ENCODE results near the gene PRR14. TPM values are rescaled to one million over a fixed set of nuclear protein-coding genes. Genes with fewer than 3 reads are reported as not detected.
"Not testable (repeated sequence)": the region's sequence is repeated elsewhere in the genome, so short reads cannot be mapped to it uniquely, and the experiment has no call there.

PRR14 gene
- total RNA-seq, 4 donors from 2014 or later = 21.7 to 49.2 (median 41.8) TPM

- Histone ChIP-seq H3K4me1 (peaks cover 0 to 29% (median 14%) of the 10 kb centered on the region in 3 donors), H3K36me3 (peaks cover 9 to 63% of the 10 kb centered on the region in 2 donors), H3K4me3 (no peak overlapping the region), H3K27ac (no peak overlapping the region), H3K27me3 (no peaks in the 10 kb centered on the region), H3K9me3 (no peaks in the 10 kb centered on the region)
- ATAC-seq = no peak
- no peak for TF ChIP-seq POLR2A (IDR thresholded peaks at IDR 0.05)
- no peak for TF ChIP-seq CTCF (IDR thresholded peaks at IDR 0.05)
- TF ChIP-seq POLR2AphosphoS5 (IDR thresholded peaks at IDR 0.05) = no peak
- TF ChIP-seq EP300 (IDR thresholded peaks at IDR 0.05) = no peak
- WGBS, 2 donors (ENCODE audit: low coverage in 1 of 2) = 83 to 86% methylated on average over 2 to 5 of the region's 5 CpGs
Measured at GRCh38 chr16:30700971-30701370, 50.2 kb downstream of the PRR14 start.

GRCh38 chr16:30703071-30703470, 52.3 kb downstream of the PRR14 start:
- Histone ChIP-seq H3K36me3 (peaks cover 14 to 84% of the 10 kb centered on the region in 2 donors), H3K4me1 (peaks cover 0 to 22% (median 14%) of the 10 kb centered on the region in 3 donors)
- WGBS, 2 donors (ENCODE audit: low coverage in 1 of 2) = 71 to 91% methylated on average over 7 to 12 of the region's 12 CpGs
- not testable (repeated sequence) for ATAC-seq, H3K27ac ChIP-seq, H3K27me3 ChIP-seq, H3K9me3 ChIP-seq, H3K4me3 ChIP-seq

GRCh38 chr16:30703971-30704370, 53.2 kb downstream of the PRR14 start:
- Histone ChIP-seq H3K27ac (no peak overlapping the region), H3K4me3 (no peak overlapping the region), H3K36me3 (peaks cover 14 to 93% of the 10 kb centered on the region in 2 donors), H3K9me3 (no peaks in the 10 kb centered on the region), H3K4me1 (peaks cover 0 to 22% (median 14%) of the 10 kb centered on the region in 3 donors), H3K27me3 (no peaks in the 10 kb centered on the region)
- no peak for ATAC-seq
- no peak for TF ChIP-seq POLR2AphosphoS5 (IDR thresholded peaks at IDR 0.05)
- TF ChIP-seq CTCF (IDR thresholded peaks at IDR 0.05) = no peak
- TF ChIP-seq POLR2A (IDR thresholded peaks at IDR 0.05) = no peak
- TF ChIP-seq EP300 (IDR thresholded peaks at IDR 0.05) = no peak
- WGBS, 2 donors (ENCODE audit: low coverage in 1 of 2) = 90 to 98% methylated on average over 6 to 8 of the region's 10 CpGs

Small RNA genes within 50 kb of the gene (small RNA-seq; reads per million reads assigned to genes)
- 0 reads per million in 4 donors for gene AC093249.1
- 0 reads per million in 4 donors for gene RNU6-1043P
- 0 reads per million in 4 donors for gene RNU6-416P

Other genes starting within 250 kb of the PRR14 start
- gene ZNF771, start 243.4 kb upstream of the PRR14 start, total RNA-seq = 10 to 100 TPM; 17.6 to 29.3 (median 19.5) TPM
- gene DCTPP1, start 220.9 kb upstream of the PRR14 start, total RNA-seq = 10 to 100 TPM; 10.9 to 17.4 (median 13.8) TPM
- 10 to 100 TPM; 21.6 to 36.1 (median 25.2) TPM for gene SEPHS2, start 205.1 kb upstream of the PRR14 start, total RNA-seq
- gene ITGAL, start 178.2 kb upstream of the PRR14 start, total RNA-seq = 1 to 10 TPM in 2 of 4 donors, under 1 TPM in 2; 0.30 to 4.2 (median 0.97) TPM
- gene ZNF768, start 124.4 kb upstream of the PRR14 start, total RNA-seq = 10 to 100 TPM; 41.3 to 87.8 (median 50.9) TPM
- gene ZNF747, start 116.1 kb upstream of the PRR14 start, total RNA-seq = 10 to 100 TPM; 15.3 to 31.6 (median 19.3) TPM
- gene ZNF764, start 92.6 kb upstream of the PRR14 start, total RNA-seq = 10 to 100 TPM in 2 of 4 donors, 1 to 10 TPM in 2; 6.3 to 13.1 (median 9.3) TPM
- 10 to 100 TPM; 15.9 to 22.1 (median 20.8) TPM for gene ZNF688, start 79.2 kb upstream of the PRR14 start, total RNA-seq
- 10 to 100 TPM in 3 of 4 donors, 1 to 10 TPM in 1; 6.9 to 17.0 (median 12.2) TPM for gene ZNF785, start 65.3 kb upstream of the PRR14 start, total RNA-seq
- 10 to 100 TPM in 2 of 4 donors, 1 to 10 TPM in 2; 9.7 to 13.1 (median 11.4) TPM for gene ZNF689, start 40.6 kb upstream of the PRR14 start, total RNA-seq
- gene FBRS, start 7.5 kb downstream of the PRR14 start, total RNA-seq = 10 to 100 TPM; 19.9 to 52.1 (median 32.8) TPM
- 10 to 100 TPM; 20.6 to 57.4 (median 36.0) TPM for gene SRCAP, start 48.2 kb downstream of the PRR14 start, total RNA-seq
- gene PHKG2, start 97.5 kb downstream of the PRR14 start, total RNA-seq = 10 to 100 TPM; 19.4 to 29.0 (median 23.4) TPM
- gene CFAP119, start 111.1 kb downstream of the PRR14 start, total RNA-seq = 1 to 10 TPM in 2 of 4 donors, not detected in 2; 1.3 to 1.9 TPM
- gene RNF40, start 111.4 kb downstream of the PRR14 start, total RNA-seq = 100 to 1,000 TPM in 1 of 4 donors, 10 to 100 TPM in 3; 76.4 to 108 (median 80.6) TPM
- gene ZNF629, start 136.2 kb downstream of the PRR14 start, total RNA-seq = 10 to 100 TPM; 12.3 to 16.5 (median 14.5) TPM
- gene BCL7C, start 243.1 kb downstream of the PRR14 start, total RNA-seq = 10 to 100 TPM; 39.2 to 48.7 (median 42.0) TPM
- 10 to 100 TPM in 1 of 4 donors, 1 to 10 TPM in 3; 5.1 to 14.6 (median 6.2) TPM for gene CTF1, start 245.7 kb downstream of the PRR14 start, total RNA-seq

Data from gastroesophageal sphincter (tissue), 4 donors.